KMS-11 (cell line): Measurements from ENCODE around the gene PDS5B.

Source experiments
- H2AFZ ChIP-seq: fragments of 200-600 bp; sonication (generic); 2 replicates; pipeline ENCODE4 v1.6.1; 2016; ENCODE audit warnings: antibody characterized with exemption, mixed run types, low read depth
- H3K27ac ChIP-seq: fragments of 200-600 bp; sonication (generic); 2 replicates; pipeline ENCODE4 v1.6.1; 2016; ENCODE audit warnings: mild to moderate bottlenecking, mixed run types
- H3K27me3 ChIP-seq: fragments of 200-600 bp; sonication (generic); 2 replicates; pipeline ENCODE4 v1.6.1; 2017; ENCODE audit warnings: mild to moderate bottlenecking, low read depth, mixed run types, moderate library complexity; ENCODE audit not compliant: insufficient read depth
- H3K36me3 ChIP-seq: fragments of 200-600 bp; sonication (generic); 2 replicates; pipeline ENCODE4 v1.6.1; 2017; ENCODE audit warnings: mild to moderate bottlenecking, mixed run types; ENCODE audit not compliant: insufficient read depth
- H3K4me1 ChIP-seq: fragments of 200-600 bp; sonication (generic); 2 replicates; pipeline ENCODE4 v1.6.1; 2016; ENCODE audit warnings: mild to moderate bottlenecking, low read depth, mixed run types; ENCODE audit not compliant: poor library complexity, severe bottlenecking
- H3K4me2 ChIP-seq: fragments of 200-600 bp; sonication (generic); 2 replicates; pipeline ENCODE4 v1.7.0; 2016; ENCODE audit warnings: mild to moderate bottlenecking, mixed run types
- H3K4me3 ChIP-seq: fragments of 200-600 bp; sonication (generic); IDR thresholded peaks from 2 replicates; pipeline ENCODE4 v1.6.1; 2017; ENCODE audit warnings: low read depth, low read length, mixed read lengths; ENCODE audit not compliant: insufficient read depth
- H3K79me2 ChIP-seq: fragments of 200-600 bp; sonication (generic); 2 replicates; pipeline ENCODE4 v1.6.1; 2016; ENCODE audit warnings: low read depth, mixed run types; ENCODE audit not compliant: insufficient read depth
- H3K9ac ChIP-seq: fragments of 200-600 bp; sonication (generic); 2 replicates; pipeline ENCODE4 v1.6.1; 2016; ENCODE audit warnings: mild to moderate bottlenecking, mixed run types
- H4K20me1 ChIP-seq: fragments of 200-600 bp; sonication (generic); 2 replicates; pipeline ENCODE4 v1.6.1; 2016; ENCODE audit warnings: mild to moderate bottlenecking, mixed run types; ENCODE audit not compliant: insufficient read depth
- CTCF ChIP-seq: fragments of 200-600 bp; sonication (generic); conservative IDR thresholded peaks from 2 replicates; pipeline ENCODE4 v1.6.1; 2017; ENCODE audit warnings: low read depth, mild to moderate bottlenecking, antibody characterized with exemption, low read length, moderate library complexity, mixed read lengths

PDS5B gene

GRCh38 chr13:32791545-32792172, 205.4 kb downstream of the PDS5B start:
- Histone ChIP-seq H3K4me1 (no peaks in the 10 kb centered on the region), H2AFZ (no peak overlapping the region), H4K20me1 (no peaks in the 10 kb centered on the region), H3K4me3 (no peak overlapping the region), H3K79me2 (no peaks in the 10 kb centered on the region), H3K36me3 (no peaks in the 10 kb centered on the region), H3K27ac (no peak overlapping the region), H3K9ac (no peak overlapping the region), H3K4me2 (no peak overlapping the region), H3K27me3 (no peaks in the 10 kb centered on the region)
- no peak for TF ChIP-seq CTCF

GRCh38 chr13:32796754-32797153, 210.5 kb downstream of the PDS5B start:
- Histone ChIP-seq H3K4me3 (no peak overlapping the region), H4K20me1 (no peaks in the 10 kb centered on the region), H3K9ac (no peak overlapping the region), H3K4me1 (no peaks in the 10 kb centered on the region), H3K27ac (no peak overlapping the region), H3K27me3 (no peaks in the 10 kb centered on the region), H3K36me3 (no peaks in the 10 kb centered on the region), H3K79me2 (no peaks in the 10 kb centered on the region), H3K4me2 (no peak overlapping the region), H2AFZ (no peak overlapping the region)
- no peak for TF ChIP-seq CTCF

DNA sequence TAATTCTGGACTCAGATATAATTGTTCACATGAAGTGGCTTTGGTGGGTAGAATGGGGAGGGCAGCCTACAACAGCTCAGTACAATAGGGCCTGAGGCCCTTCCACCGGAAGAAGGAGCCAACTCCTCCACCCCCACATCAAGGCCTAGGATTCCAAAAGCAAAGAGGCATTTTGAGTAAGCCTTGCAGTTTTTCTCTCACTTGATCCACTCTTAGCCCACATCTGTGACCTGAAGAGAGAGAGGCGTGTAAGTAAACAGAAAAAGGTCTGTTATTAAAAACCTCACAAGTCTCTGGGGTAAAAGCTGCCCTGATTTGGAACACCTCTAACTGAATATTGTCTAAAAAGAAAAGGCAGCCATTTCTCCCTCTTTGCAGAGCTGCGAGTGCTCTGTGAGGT, 215.9 kb downstream of the PDS5B start:
- TF ChIP-seq CTCF = no peak
- no peaks in the 10 kb centered on the region for H4K20me1 ChIP-seq
- no peak overlapping the region for H3K9ac ChIP-seq
- no peaks in the 10 kb centered on the region for H3K4me1 ChIP-seq
- no peaks in the 10 kb centered on the region for H3K27me3 ChIP-seq
- no peaks in the 10 kb centered on the region for H3K36me3 ChIP-seq
- no peak overlapping the region for H3K4me3 ChIP-seq
- no peak overlapping the region for H2AFZ ChIP-seq
- no peaks in the 10 kb centered on the region for H3K79me2 ChIP-seq
- H3K4me2 ChIP-seq = no peak overlapping the region
- no peak overlapping the region for H3K27ac ChIP-seq

DNA sequence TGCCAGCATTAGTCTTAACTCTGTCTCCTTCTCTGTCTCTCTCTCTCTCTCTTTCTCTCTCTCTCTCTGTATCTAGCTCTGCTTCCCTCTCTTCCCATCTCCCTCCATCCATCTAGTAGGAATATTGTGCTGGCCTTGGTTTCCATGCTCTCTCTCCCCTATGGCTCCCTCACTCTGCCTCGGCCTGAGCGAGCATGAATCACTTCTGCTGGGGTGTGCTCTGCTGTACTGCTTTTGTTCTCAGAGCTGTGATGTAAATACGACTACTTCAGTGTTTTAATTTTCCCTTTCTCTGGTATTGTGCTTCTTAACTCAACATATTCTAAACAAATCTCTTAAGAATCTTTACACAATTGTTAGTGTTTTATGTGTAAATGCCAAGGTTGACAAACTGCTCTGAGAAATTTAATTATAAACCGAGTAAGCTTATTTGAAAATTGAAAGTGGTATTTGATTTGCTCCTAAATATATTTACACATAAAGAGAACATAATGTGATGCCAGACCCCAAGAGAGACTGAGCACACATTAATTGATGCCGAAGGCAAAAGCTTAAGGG, 218.5 kb downstream of the PDS5B start:
- Histone ChIP-seq H3K4me1 (no peaks in the 10 kb centered on the region), H3K27me3 (no peaks in the 10 kb centered on the region), H3K4me3 (no peak overlapping the region), H3K79me2 (no peaks in the 10 kb centered on the region), H3K27ac (no peak overlapping the region), H2AFZ (no peak overlapping the region), H3K36me3 (no peaks in the 10 kb centered on the region), H3K4me2 (no peak overlapping the region), H4K20me1 (no peaks in the 10 kb centered on the region), H3K9ac (no peak overlapping the region)
- no peak for TF ChIP-seq CTCF
